ENCODE data around the gene EIF4G3.

EIF4G3 gene

GRCh38 chr1:21219674-21220073, 43.0 kb upstream of the EIF4G3 start:
- H3K9me3 ChIP-seq (ENCODE audit: control insufficient read depth, insufficient read depth, low read length) = no peaks in the 10 kb centered on the region
- no peaks in the 10 kb centered on the region for H3F3A ChIP-seq (ENCODE audit: control insufficient read depth, insufficient read depth)
- TF ChIP-seq EZH2phosphoT487 (IDR thresholded peaks at IDR 0.05; ENCODE audit: borderline replicate concordance, low read length) = no peak
- TF ChIP-seq CTCF (IDR thresholded peaks at IDR 0.05; ENCODE audit: low read depth, low read length, poor library complexity, severe bottlenecking) = no peak
- H3K4me1 ChIP-seq (ENCODE audit: control insufficient read depth, low read length) = no peaks in the 10 kb centered on the region
- H3K9me2 ChIP-seq (replicated peaks; ENCODE audit: control insufficient read depth, low read length) = no peaks in the 10 kb centered on the region
- H3K27me3 ChIP-seq (ENCODE audit: control insufficient read depth, low read length) = no peaks in the 10 kb centered on the region
- no peak overlapping the region for H3K4me2 ChIP-seq (ENCODE audit: low read length)
- no peak overlapping the region for H3K27ac ChIP-seq (ENCODE audit: low read depth, low read length)
- no peaks in the 10 kb centered on the region for H3K36me3 ChIP-seq (ENCODE audit: control insufficient read depth, low read length)
- H3K4me3 ChIP-seq (ENCODE audit: low read length) = no peak overlapping the region
- no peaks in the 10 kb centered on the region for H4K20me1 ChIP-seq (ENCODE audit: control insufficient read depth, insufficient read depth, low read depth, low read length)
- H3K79me2 ChIP-seq (ENCODE audit: control insufficient read depth, low read length) = no peaks in the 10 kb centered on the region

- H3F3A ChIP-seq (ENCODE audit: control insufficient read depth, insufficient read depth) = no peaks in the 10 kb centered on the region
- no peaks in the 10 kb centered on the region for H3K27me3 ChIP-seq (ENCODE audit: control insufficient read depth, low read length)
- TF ChIP-seq EZH2phosphoT487 (IDR thresholded peaks at IDR 0.05; ENCODE audit: borderline replicate concordance, low read length) (no peak), CTCF (IDR thresholded peaks at IDR 0.05; ENCODE audit: low read depth, low read length, poor library complexity, severe bottlenecking) (peak; percentile 57)
- no peaks in the 10 kb centered on the region for H3K9me3 ChIP-seq (ENCODE audit: control insufficient read depth, insufficient read depth, low read length)
- H3K4me1 ChIP-seq (ENCODE audit: control insufficient read depth, low read length) = no peaks in the 10 kb centered on the region
- H3K36me3 ChIP-seq (ENCODE audit: control insufficient read depth, low read length) = no peaks in the 10 kb centered on the region
- H4K20me1 ChIP-seq (ENCODE audit: control insufficient read depth, insufficient read depth, low read depth, low read length) = no peaks in the 10 kb centered on the region
- H3K4me2 ChIP-seq (ENCODE audit: low read length) = no peak overlapping the region
- no peak overlapping the region for H3K27ac ChIP-seq (ENCODE audit: low read depth, low read length)
- no peaks in the 10 kb centered on the region for H3K79me2 ChIP-seq (ENCODE audit: control insufficient read depth, low read length)
- no peaks in the 10 kb centered on the region for H3K9me2 ChIP-seq (replicated peaks; ENCODE audit: control insufficient read depth, low read length)
- no peak overlapping the region for H3K4me3 ChIP-seq (ENCODE audit: low read length)
These were observed 41.3 kb upstream of the EIF4G3 start for GRCh38 chr1:21217812-21218596.

- Histone ChIP-seq H3F3A (ENCODE audit: control insufficient read depth, insufficient read depth) (no peaks in the 10 kb centered on the region), H3K9me2 (replicated peaks; ENCODE audit: control insufficient read depth, low read length) (no peaks in the 10 kb centered on the region), H3K4me2 (ENCODE audit: low read length) (no peak overlapping the region), H3K79me2 (ENCODE audit: control insufficient read depth, low read length) (no peaks in the 10 kb centered on the region), H3K36me3 (ENCODE audit: control insufficient read depth, low read length) (no peaks in the 10 kb centered on the region), H3K9me3 (ENCODE audit: control insufficient read depth, insufficient read depth, low read length) (no peaks in the 10 kb centered on the region), H3K27me3 (ENCODE audit: control insufficient read depth, low read length) (no peaks in the 10 kb centered on the region), H4K20me1 (ENCODE audit: control insufficient read depth, insufficient read depth, low read depth, low read length) (no peaks in the 10 kb centered on the region), H3K27ac (ENCODE audit: low read depth, low read length) (no peak overlapping the region), H3K4me3 (ENCODE audit: low read length) (no peak overlapping the region), H3K4me1 (ENCODE audit: control insufficient read depth, low read length) (no peaks in the 10 kb centered on the region)
- TF ChIP-seq EZH2phosphoT487 (IDR thresholded peaks at IDR 0.05; ENCODE audit: borderline replicate concordance, low read length) (no peak), CTCF (IDR thresholded peaks at IDR 0.05; ENCODE audit: low read depth, low read length, poor library complexity, severe bottlenecking) (peak; percentile 94)
These were observed 40.4 kb upstream of the EIF4G3 start for GRCh38 chr1:21216835-21217811.
